ENCODE data around the gene TFDP1.

- TF ChIP-seq POLR2A (IDR thresholded peaks at IDR 0.05) (no peak), POLR2AphosphoS5 (IDR thresholded peaks at IDR 0.05) (no peak)
Observed at GRCh38 chr13:113545931-113546516, 38.5 kb upstream of the TFDP1 start.

Measured in gastroesophageal sphincter (tissue), 2 donors.